ENCODE measurements around the gene LY6G6F. TPM values are rescaled to one million over a fixed set of nuclear protein-coding genes. Genes with fewer than 3 reads are reported as not detected.

Gene LY6G6F
- total RNA-seq, 1 experiment from 2014 or later = not detected

GRCh38 chr6:31736768-31737314 is 30.2 kb downstream of the LY6G6F start:
- H3K4me3 Mint-ChIP-seq (ENCODE audit: unreplicated experiment) = peak overlapping the region; percentile 95
- H3K4me1 Mint-ChIP-seq (ENCODE audit: insufficient read depth, unreplicated experiment) = peaks cover 40% of the 10 kb centered on the region
- H3K36me3 Mint-ChIP-seq (ENCODE audit: insufficient read depth, unreplicated experiment) = peaks cover 26% of the 10 kb centered on the region
- TF ChIP-seq CTCF (IDR thresholded peaks at IDR 0.05; ENCODE audit: unreplicated experiment) = no peak
- no peak for DNase-seq (ENCODE audit: unreplicated experiment)
- CTCF ChIA-PET = interaction anchor here (0.6 to 1.7 kb wide), 8 partner anchors 20 to 102 kb away, joined by 3 to 5 read pairs (median 4); partner anchors contain the start of genes HSPA1A, HSPA1B and HSPA1L
- H3K9me3 Mint-ChIP-seq (ENCODE audit: unreplicated experiment) = no peaks in the 10 kb centered on the region
- no peaks in the 10 kb centered on the region for H3K27me3 Mint-ChIP-seq (ENCODE audit: insufficient read depth, unreplicated experiment)
- BruUV-seq (replicated peaks) = no TSS peak
- intact Hi-C loops (cut with micrococcal nuclease) = no loop called here
- POLR2A ChIA-PET = interaction anchor here (0.9 to 11.8 kb wide), 23 partner anchors 10 to 195 kb away, joined by 3 to 95 read pairs (median 7); partner anchors contain the start of genes ABHD16A, BAG6, CSNK2B and DDX39B
- H3K27ac Mint-ChIP-seq (ENCODE audit: low read depth, unreplicated experiment) = peak overlapping the region; percentile 81

GRCh38 chr6:31737315-31737990 is 30.8 kb downstream of the LY6G6F start:
- H3K9me3 Mint-ChIP-seq (ENCODE audit: unreplicated experiment) = no peaks in the 10 kb centered on the region
- POLR2A ChIA-PET = interaction anchor here (1.0 to 11.8 kb wide), 12 partner anchors 12 to 96 kb away, joined by 3 to 95 read pairs (median 15); partner anchors contain the start of genes ABHD16A, CSNK2B, GPANK1 and HSPA1A

DNA sequence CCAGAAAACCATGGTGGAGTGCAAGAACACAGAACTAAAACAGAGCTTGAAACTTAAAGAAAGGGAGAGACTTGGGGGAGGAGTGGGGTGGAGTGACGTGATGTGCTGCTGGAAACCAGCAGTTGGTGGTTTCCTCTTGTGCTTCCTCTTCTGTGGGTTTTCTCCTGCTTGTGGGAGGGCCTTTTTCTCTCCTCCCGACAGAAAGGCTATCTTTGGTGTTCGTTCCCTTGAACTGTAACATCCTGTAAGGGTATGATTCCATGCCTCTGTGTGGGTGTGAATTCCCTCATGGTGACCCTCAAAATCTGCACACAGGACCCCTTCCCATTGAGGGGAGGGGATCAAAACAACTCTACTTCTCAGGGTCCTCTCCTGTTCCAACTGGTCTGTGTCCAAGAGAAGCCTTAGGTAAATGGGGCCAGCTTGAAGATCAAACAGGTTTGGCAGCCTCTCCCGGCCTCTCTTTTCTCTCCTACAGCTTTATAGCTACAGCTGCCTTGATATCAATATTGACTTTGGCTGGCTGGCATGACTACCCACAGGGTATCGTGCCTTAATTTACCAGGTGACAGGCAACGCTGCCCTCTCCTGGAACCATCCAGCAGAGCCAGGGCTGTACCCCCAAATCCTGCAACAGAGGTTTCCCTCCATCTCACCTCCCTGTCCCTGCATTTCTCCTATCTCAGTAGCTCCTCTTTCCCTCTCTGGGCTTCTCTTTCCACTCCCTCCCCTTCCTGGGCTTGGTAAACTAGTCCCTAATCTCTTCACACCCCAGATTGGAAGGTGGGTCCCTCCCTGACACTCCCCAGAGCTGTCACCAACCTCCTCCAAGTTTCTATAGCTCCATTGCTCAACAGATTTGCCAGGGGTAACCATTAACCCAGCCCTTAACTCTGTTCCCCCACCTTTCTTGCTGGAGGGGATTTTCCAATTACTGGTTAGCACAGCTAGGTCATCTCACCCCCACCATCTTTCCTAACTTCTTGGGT is 31.6 kb downstream of the LY6G6F start:
- Mint-ChIP-seq H3K4me1 (ENCODE audit: insufficient read depth, unreplicated experiment) (peaks cover 40% of the 10 kb centered on the region), H3K36me3 (ENCODE audit: insufficient read depth, unreplicated experiment) (peaks cover 12% of the 10 kb centered on the region), H3K9me3 (ENCODE audit: unreplicated experiment) (no peaks in the 10 kb centered on the region), H3K27ac (ENCODE audit: low read depth, unreplicated experiment) (peak overlapping the region; percentile 81), H3K4me3 (ENCODE audit: unreplicated experiment) (peak overlapping the region; percentile 10), H3K27me3 (ENCODE audit: insufficient read depth, unreplicated experiment) (no peaks in the 10 kb centered on the region)
- intact Hi-C loops (cut with micrococcal nuclease) = loop anchor here (2.0 kb wide), 1 partner anchor 35 kb away; the partner anchor contains the start of gene ABHD16A
- no TSS peak for BruUV-seq (replicated peaks)
- TF ChIP-seq CTCF (IDR thresholded peaks at IDR 0.05; ENCODE audit: unreplicated experiment) = no peak
- DNase-seq (ENCODE audit: unreplicated experiment) = peak; percentile 57
- CTCF ChIA-PET = interaction anchor here (0.6 to 1.7 kb wide), 8 partner anchors 9 to 92 kb away, joined by 3 to 5 read pairs (median 4); partner anchors contain the start of genes DDAH2, HSPA1A, HSPA1L and LSM2
- POLR2A ChIA-PET = interaction anchor here (0.6 to 11.8 kb wide), 18 partner anchors 11 to 1545 kb away, joined by 3 to 95 read pairs (median 8); partner anchors contain the start of genes BAG6, CSNK2B, EHMT2 and GPANK1

More at GRCh38 chr6:31737315-31737990, 30.8 kb downstream of the LY6G6F start:
- peak overlapping the region; percentile 81 for H3K27ac Mint-ChIP-seq (ENCODE audit: low read depth, unreplicated experiment)
- no peak for TF ChIP-seq CTCF (IDR thresholded peaks at IDR 0.05; ENCODE audit: unreplicated experiment)
- peaks cover 40% of the 10 kb centered on the region for H3K4me1 Mint-ChIP-seq (ENCODE audit: insufficient read depth, unreplicated experiment)
- H3K4me3 Mint-ChIP-seq (ENCODE audit: unreplicated experiment) = peak overlapping the region; percentile 10
- no TSS peak for BruUV-seq (replicated peaks)
- CTCF ChIA-PET = interaction anchor here (0.6 to 1.7 kb wide), 5 partner anchors 32 to 102 kb away, joined by 3 to 5 read pairs (median 4); partner anchors contain the start of genes HSPA1A and HSPA1L
- peaks cover 20% of the 10 kb centered on the region for H3K36me3 Mint-ChIP-seq (ENCODE audit: insufficient read depth, unreplicated experiment)
- intact Hi-C loops (cut with micrococcal nuclease) = no loop called here
- H3K27me3 Mint-ChIP-seq (ENCODE audit: insufficient read depth, unreplicated experiment) = no peaks in the 10 kb centered on the region
- DNase-seq (ENCODE audit: unreplicated experiment) = no peak
